Measurements from ENCODE around the gene KDSR. TPM values are rescaled to one million over a fixed set of nuclear protein-coding genes. Genes with fewer than 3 reads are reported as not detected.

KDSR gene
- total RNA-seq, 1 experiment from 2014 or later = 26.2 TPM

GRCh38 chr18:63322206-63322605 lies 44.8 kb downstream of the KDSR start:
- no peak for DNase-seq (ENCODE audit: low read depth)

- no peak for DNase-seq (ENCODE audit: low read depth)
These were observed 45.7 kb downstream of the KDSR start for GRCh38 chr18:63321291-63321690.

- no peak for DNase-seq (ENCODE audit: low read depth)
These were observed 46.1 kb downstream of the KDSR start for GRCh38 chr18:63320975-63321265.

- DNase-seq (ENCODE audit: low read depth) = peak; percentile 82
These were observed 46.7 kb downstream of the KDSR start for GRCh38 chr18:63320123-63320974.

- peak; percentile 56 for DNase-seq (ENCODE audit: low read depth)
These were observed 47.5 kb downstream of the KDSR start, which contains the start of gene BCL2 for GRCh38 chr18:63319383-63320122. BCL2 (minus strand) TSS chr18:63319769.

GRCh38 chr18:63318889-63319382 lies 48.1 kb downstream of the KDSR start:
- no peak for DNase-seq (ENCODE audit: low read depth)

- DNase-seq (ENCODE audit: low read depth) = peak; percentile 33
These were observed 48.8 kb downstream of the KDSR start for GRCh38 chr18:63317982-63318888.

- DNase-seq (ENCODE audit: low read depth) = no peak
These were observed 49.5 kb downstream of the KDSR start for GRCh38 chr18:63317556-63317946.

GRCh38 chr18:63316612-63317555 lies 50.1 kb downstream of the KDSR start:
- no peak for DNase-seq (ENCODE audit: low read depth)

- DNase-seq (ENCODE audit: low read depth) = no peak
These were observed 51.1 kb downstream of the KDSR start for GRCh38 chr18:63315876-63316275.

- DNase-seq (ENCODE audit: low read depth) = no peak
These were observed 51.8 kb downstream of the KDSR start for GRCh38 chr18:63315131-63315662.

- DNase-seq (ENCODE audit: low read depth) = no peak
These were observed 52.8 kb downstream of the KDSR start for GRCh38 chr18:63314062-63314790.

GRCh38 chr18:63313396-63313917 lies 53.5 kb downstream of the KDSR start:
- no peak for DNase-seq (ENCODE audit: low read depth)

- no peak for DNase-seq (ENCODE audit: low read depth)
These were observed 54.1 kb downstream of the KDSR start for GRCh38 chr18:63312737-63313395.

- no peak for DNase-seq (ENCODE audit: low read depth)
These were observed 55.0 kb downstream of the KDSR start for GRCh38 chr18:63312019-63312409.

GRCh38 chr18:63311118-63312018 lies 55.6 kb downstream of the KDSR start:
- DNase-seq (ENCODE audit: low read depth) = no peak

GRCh38 chr18:63309422-63309821 lies 57.6 kb downstream of the KDSR start:
- DNase-seq (ENCODE audit: low read depth) = no peak

All from Daoy (cell line).